HEK293 (cell line): ENCODE data around the gene NUCB1.
A peak's percentile ranks its signal among the peaks of the same experiment; 100 is the strongest.

Experiments
- CTCF ChIA-PET: fragments of 350-600 bp; formaldehyde crosslinking; extraction: SDS; loops from one replicate; lab custom pipeline; 2021; ENCODE audit warnings: antibody characterized with exemption; lab: Yijun Ruan, JAX
- POLR2A ChIA-PET: fragments of 300-600 bp; formaldehyde crosslinking; extraction: SDS; loops from one replicate; lab custom pipeline; 2020; ENCODE audit warnings: antibody characterized with exemption, inconsistent platforms; lab: Yijun Ruan, JAX
- H3K27ac ChIP-seq: fragments of 200-500 bp; sonication (Bioruptor generic); 2 replicates; pipeline ENCODE4 v1.5.1; 2014; ENCODE audit warnings: low read depth, low read length, control low read depth, inconsistent platforms; ENCODE audit errors: extremely low read depth
- H3K36me3 ChIP-seq, 2 experiments: fragments of 200-500 bp in 1 of 2; sonication (Bioruptor generic) in 1 of 2; 1 replicate in 1 of 2; 2 replicates in 1 of 2; pipeline ENCODE4 v1.5.1; 2014 to 2017; ENCODE audit warnings: inconsistent platforms in 2 of 2, low read length in 2 of 2; ENCODE audit not compliant: control insufficient read depth in 2 of 2, insufficient read depth in 1 of 2
- H3K4me1 ChIP-seq: fragments of 200-500 bp; sonication (Bioruptor generic); 2 replicates; pipeline ENCODE4 v1.5.1; 2014; ENCODE audit warnings: mild to moderate bottlenecking, low read length, inconsistent platforms; ENCODE audit not compliant: control insufficient read depth, insufficient read depth
- H3K4me3 ChIP-seq: 2 replicates; pipeline ENCODE4 v1.5.1; 2011; ENCODE audit warnings: low read depth, mild to moderate bottlenecking, control low read depth, low read length, moderate library complexity
- H3K9me3 ChIP-seq: fragments of 200-500 bp; sonication (Bioruptor generic); 2 replicates; pipeline ENCODE4 v1.5.1; 2014; ENCODE audit warnings: low read depth, low read length, inconsistent platforms; ENCODE audit not compliant: control insufficient read depth, insufficient read depth
- BCL11B ChIP-seq: fragments of 450-650 bp; formaldehyde crosslinking; IDR thresholded peaks from 2 replicates; pipeline ENCODE4 v1.5.1; 2016; ENCODE audit warnings: low read depth, missing biosample characterization, missing genetic modification characterization
- FEZF1 ChIP-seq: fragments of 450-650 bp; formaldehyde crosslinking; IDR thresholded peaks from 2 replicates; pipeline ENCODE4 v1.5.1; 2016; ENCODE audit warnings: missing biosample characterization, missing genetic modification characterization
- GFI1B ChIP-seq: fragments of 450-650 bp; formaldehyde crosslinking; IDR thresholded peaks from 2 replicates; pipeline ENCODE4 v1.5.1; 2016; ENCODE audit warnings: missing biosample characterization, missing genetic modification characterization
- GLI4 ChIP-seq: fragments of 450-650 bp; formaldehyde crosslinking; IDR thresholded peaks from 2 replicates; pipeline ENCODE4 v1.5.1; 2016; ENCODE audit warnings: missing biosample characterization, missing genetic modification characterization
- HOXA7 ChIP-seq: sonication (generic); formaldehyde crosslinking; IDR thresholded peaks from 2 replicates; pipeline ENCODE4 v1.8.1; 2022; ENCODE audit warnings: missing genetic modification reagents, borderline replicate concordance
- MYNN ChIP-seq: fragments of 450-650 bp; formaldehyde crosslinking; IDR thresholded peaks from 2 replicates; pipeline ENCODE4 v1.5.1; 2016; ENCODE audit warnings: missing biosample characterization, missing genetic modification characterization, borderline replicate concordance
- OSR2 ChIP-seq: fragments of 450-650 bp; formaldehyde crosslinking; IDR thresholded peaks from 2 replicates; pipeline ENCODE4 v1.5.1; 2016; ENCODE audit warnings: missing biosample characterization, missing genetic modification characterization
- PRDM1 ChIP-seq: fragments of 450-650 bp; formaldehyde crosslinking; IDR thresholded peaks from 2 replicates; pipeline ENCODE4; 2016; ENCODE audit warnings: missing biosample characterization, missing genetic modification characterization
- SP2 ChIP-seq: fragments of 450-650 bp; formaldehyde crosslinking; IDR thresholded peaks from 2 replicates; pipeline ENCODE4 v1.5.1; 2016; ENCODE audit warnings: missing biosample characterization, missing genetic modification characterization
- TCF7L2 ChIP-seq: IDR thresholded peaks from 2 replicates; pipeline ENCODE4 v1.6.1; 2011; ENCODE audit warnings: low read depth, mild to moderate bottlenecking, inconsistent platforms, low read length, moderate library complexity, borderline replicate concordance
- YY1 ChIP-seq: fragments of 450-650 bp; formaldehyde crosslinking; IDR thresholded peaks from 2 replicates; pipeline ENCODE4 v1.5.1; 2018; ENCODE audit warnings: missing biosample characterization, missing genetic modification characterization
- ZFP37 ChIP-seq: fragments of 450-650 bp; formaldehyde crosslinking; IDR thresholded peaks from 2 replicates; pipeline ENCODE4 v1.5.1; 2016; ENCODE audit warnings: missing biosample characterization, missing genetic modification characterization
- ZNF155 ChIP-seq: fragments of 450-650 bp; formaldehyde crosslinking; IDR thresholded peaks from 2 replicates; pipeline ENCODE4 v1.5.1; 2016; ENCODE audit warnings: missing biosample characterization, missing genetic modification characterization
- ZNF157 ChIP-seq: fragments of 450-650 bp; formaldehyde crosslinking; IDR thresholded peaks from 2 replicates; pipeline ENCODE4 v1.5.1; 2016; ENCODE audit warnings: missing biosample characterization, missing genetic modification characterization
- ZNF175 ChIP-seq: fragments of 450-650 bp; formaldehyde crosslinking; IDR thresholded peaks from 2 replicates; pipeline ENCODE4 v1.5.1; 2016; ENCODE audit warnings: missing biosample characterization, missing genetic modification characterization
- ZNF266 ChIP-seq: fragments of 450-650 bp; formaldehyde crosslinking; IDR thresholded peaks from 2 replicates; pipeline ENCODE4 v1.5.1; 2016; ENCODE audit warnings: missing biosample characterization, missing genetic modification characterization, low read depth
- ZNF350 ChIP-seq: fragments of 450-650 bp; formaldehyde crosslinking; IDR thresholded peaks from 2 replicates; pipeline ENCODE4 v1.5.0; 2017; ENCODE audit warnings: missing biosample characterization, mild to moderate bottlenecking, missing genetic modification characterization
- ZNF473 ChIP-seq: fragments of 450-650 bp; formaldehyde crosslinking; IDR thresholded peaks from 2 replicates; pipeline ENCODE4 v1.5.1; 2017; ENCODE audit warnings: missing biosample characterization, missing genetic modification characterization
- ZNF501 ChIP-seq: fragments of 450-650 bp; formaldehyde crosslinking; IDR thresholded peaks from 2 replicates; pipeline ENCODE4 v1.5.1; 2016; ENCODE audit warnings: missing biosample characterization, missing genetic modification characterization
- ZNF514 ChIP-seq: fragments of 450-650 bp; formaldehyde crosslinking; IDR thresholded peaks from 2 replicates; pipeline ENCODE4 v1.5.1; 2016; ENCODE audit warnings: missing biosample characterization, missing genetic modification characterization
- ZNF560 ChIP-seq: fragments of 450-650 bp; formaldehyde crosslinking; IDR thresholded peaks from 2 replicates; pipeline ENCODE4 v1.5.1; 2017; ENCODE audit warnings: missing biosample characterization, missing genetic modification characterization, borderline replicate concordance
- ZNF561 ChIP-seq: fragments of 450-650 bp; IDR thresholded peaks from 2 replicates; pipeline ENCODE4 v1.5.1; 2018; ENCODE audit warnings: missing biosample characterization, missing genetic modification characterization, borderline replicate concordance
- ZNF623 ChIP-seq: fragments of 450-650 bp; formaldehyde crosslinking; IDR thresholded peaks from 2 replicates; pipeline ENCODE4 v1.5.1; 2016; ENCODE audit warnings: missing biosample characterization, missing genetic modification characterization
- ZNF624 ChIP-seq: fragments of 450-650 bp; formaldehyde crosslinking; IDR thresholded peaks from 2 replicates; pipeline ENCODE4 v1.5.1; 2017; ENCODE audit warnings: missing biosample characterization, missing genetic modification characterization
- ZNF660 ChIP-seq: fragments of 450-650 bp; IDR thresholded peaks from 2 replicates; pipeline ENCODE4 v1.5.1; 2018; ENCODE audit warnings: missing biosample characterization, mild to moderate bottlenecking, missing genetic modification characterization
- ZNF677 ChIP-seq: fragments of 450-650 bp; IDR thresholded peaks from 2 replicates; pipeline ENCODE4 v1.5.0; 2018; ENCODE audit warnings: missing biosample characterization, mild to moderate bottlenecking, missing genetic modification characterization, moderate library complexity
- ZNF768 ChIP-seq: fragments of 450-650 bp; formaldehyde crosslinking; IDR thresholded peaks from 2 replicates; pipeline ENCODE4 v1.5.1; 2018; ENCODE audit warnings: missing biosample characterization, mild to moderate bottlenecking, missing genetic modification characterization
- TF ChIP-seq, protein P1 (sequence below): fragments of 450-650 bp; IDR thresholded peaks from 2 replicates; pipeline ENCODE4 v1.5.1; 2018; ENCODE audit warnings: missing biosample characterization, missing genetic modification characterization
- TF ChIP-seq, protein P2 (sequence below): fragments of 450-650 bp; formaldehyde crosslinking; IDR thresholded peaks from 2 replicates; pipeline ENCODE4 v1.5.1; 2016; ENCODE audit warnings: missing biosample characterization, missing genetic modification characterization
- TF ChIP-seq, protein P3 (sequence below): fragments of 450-650 bp; formaldehyde crosslinking; IDR thresholded peaks from 2 replicates; pipeline ENCODE4 v1.5.1; 2016; ENCODE audit warnings: missing biosample characterization, missing genetic modification characterization

Gene NUCB1

DNA sequence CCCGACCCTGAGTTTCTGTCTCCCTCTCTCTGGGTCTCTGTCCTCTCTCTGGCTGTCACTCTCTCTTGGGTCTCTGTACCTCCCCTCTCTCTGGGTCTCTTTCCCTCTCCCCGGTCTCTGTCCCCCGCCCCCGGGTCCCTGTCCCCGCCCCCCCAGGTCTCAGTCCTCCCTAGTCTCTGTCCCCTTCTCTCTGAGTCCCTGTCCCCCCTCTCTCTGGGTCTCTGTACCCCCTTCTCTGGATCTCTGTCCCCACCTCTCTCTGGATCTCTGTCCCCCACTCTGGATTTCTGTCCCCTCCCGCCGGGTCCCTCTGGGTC, 62.7 kb downstream of the NUCB1 start:
- Histone ChIP-seq H3K4me1 (peaks cover 20% of the 10 kb centered on the region), H3K36me3 (peaks cover 9 to 38% of the 10 kb centered on the region in 2 experiments; a peak in 2 of 3 replicates), H3K4me3 (no peak overlapping the region), H3K9me3 (no peaks in the 10 kb centered on the region), H3K27ac (no peak overlapping the region; the same call in 1 of the 2 replicates)
- TF ChIP-seq ZNF514 (tag by site-specific recombination): no peak
- TF ChIP-seq, protein P1, sequence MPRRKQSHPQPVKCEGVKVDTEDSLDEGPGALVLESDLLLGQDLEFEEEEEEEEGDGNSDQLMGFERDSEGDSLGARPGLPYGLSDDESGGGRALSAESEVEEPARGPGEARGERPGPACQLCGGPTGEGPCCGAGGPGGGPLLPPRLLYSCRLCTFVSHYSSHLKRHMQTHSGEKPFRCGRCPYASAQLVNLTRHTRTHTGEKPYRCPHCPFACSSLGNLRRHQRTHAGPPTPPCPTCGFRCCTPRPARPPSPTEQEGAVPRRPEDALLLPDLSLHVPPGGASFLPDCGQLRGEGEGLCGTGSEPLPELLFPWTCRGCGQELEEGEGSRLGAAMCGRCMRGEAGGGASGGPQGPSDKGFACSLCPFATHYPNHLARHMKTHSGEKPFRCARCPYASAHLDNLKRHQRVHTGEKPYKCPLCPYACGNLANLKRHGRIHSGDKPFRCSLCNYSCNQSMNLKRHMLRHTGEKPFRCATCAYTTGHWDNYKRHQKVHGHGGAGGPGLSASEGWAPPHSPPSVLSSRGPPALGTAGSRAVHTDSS (tag by site-specific recombination): no peak
- TF ChIP-seq ZNF768: no peak
- no peak for TF ChIP-seq SP2 (tag by site-specific recombination)
- TF ChIP-seq GLI4: no peak
- TF ChIP-seq MYNN: no peak
- TF ChIP-seq PRDM1 (tag by site-specific recombination): no peak
- TF ChIP-seq, protein P2, sequence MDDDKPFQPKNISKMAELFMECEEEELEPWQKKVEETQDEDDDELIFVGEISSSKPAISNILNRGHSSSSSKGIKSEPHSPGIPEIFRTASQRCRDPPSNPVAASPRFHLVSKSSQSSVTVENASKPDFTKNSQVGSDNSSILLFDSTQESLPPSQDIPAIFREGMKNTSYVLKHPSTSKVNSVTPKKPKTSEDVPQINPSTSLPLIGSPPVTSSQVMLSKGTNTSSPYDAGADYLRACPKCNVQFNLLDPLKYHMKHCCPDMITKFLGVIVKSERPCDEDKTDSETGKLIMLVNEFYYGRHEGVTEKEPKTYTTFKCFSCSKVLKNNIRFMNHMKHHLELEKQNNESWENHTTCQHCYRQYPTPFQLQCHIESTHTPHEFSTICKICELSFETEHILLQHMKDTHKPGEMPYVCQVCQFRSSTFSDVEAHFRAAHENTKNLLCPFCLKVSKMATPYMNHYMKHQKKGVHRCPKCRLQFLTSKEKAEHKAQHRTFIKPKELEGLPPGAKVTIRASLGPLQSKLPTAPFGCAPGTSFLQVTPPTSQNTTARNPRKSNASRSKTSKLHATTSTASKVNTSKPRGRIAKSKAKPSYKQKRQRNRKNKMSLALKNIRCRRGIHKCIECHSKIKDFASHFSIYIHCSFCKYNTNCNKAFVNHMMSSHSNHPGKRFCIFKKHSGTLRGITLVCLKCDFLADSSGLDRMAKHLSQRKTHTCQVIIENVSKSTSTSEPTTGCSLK (tag by site-specific recombination): no peak
- no peak for TF ChIP-seq TCF7L2
- no peak for TF ChIP-seq HOXA7 (CRISPR knock-in tag)
- no peak for TF ChIP-seq OSR2 (tag by site-specific recombination)
- no peak for TF ChIP-seq GFI1B
- no peak for TF ChIP-seq ZNF624 (tag by site-specific recombination)
- TF ChIP-seq ZFP37 (tag by site-specific recombination): no peak
- no peak for TF ChIP-seq ZNF623
- ChIA-PET CTCF (interaction anchor here (1.7 kb wide), 1 partner anchor 20 kb away, joined by 10 read pairs; no protein-coding TSS in a partner anchor), POLR2A (interaction anchor here (1.3 to 2.7 kb wide), 4 partner anchors 8 to 91 kb away, joined by 5 to 16 read pairs (median 6); partner anchors contain the start of genes NUCB1 and PPP1R15A)

DNA sequence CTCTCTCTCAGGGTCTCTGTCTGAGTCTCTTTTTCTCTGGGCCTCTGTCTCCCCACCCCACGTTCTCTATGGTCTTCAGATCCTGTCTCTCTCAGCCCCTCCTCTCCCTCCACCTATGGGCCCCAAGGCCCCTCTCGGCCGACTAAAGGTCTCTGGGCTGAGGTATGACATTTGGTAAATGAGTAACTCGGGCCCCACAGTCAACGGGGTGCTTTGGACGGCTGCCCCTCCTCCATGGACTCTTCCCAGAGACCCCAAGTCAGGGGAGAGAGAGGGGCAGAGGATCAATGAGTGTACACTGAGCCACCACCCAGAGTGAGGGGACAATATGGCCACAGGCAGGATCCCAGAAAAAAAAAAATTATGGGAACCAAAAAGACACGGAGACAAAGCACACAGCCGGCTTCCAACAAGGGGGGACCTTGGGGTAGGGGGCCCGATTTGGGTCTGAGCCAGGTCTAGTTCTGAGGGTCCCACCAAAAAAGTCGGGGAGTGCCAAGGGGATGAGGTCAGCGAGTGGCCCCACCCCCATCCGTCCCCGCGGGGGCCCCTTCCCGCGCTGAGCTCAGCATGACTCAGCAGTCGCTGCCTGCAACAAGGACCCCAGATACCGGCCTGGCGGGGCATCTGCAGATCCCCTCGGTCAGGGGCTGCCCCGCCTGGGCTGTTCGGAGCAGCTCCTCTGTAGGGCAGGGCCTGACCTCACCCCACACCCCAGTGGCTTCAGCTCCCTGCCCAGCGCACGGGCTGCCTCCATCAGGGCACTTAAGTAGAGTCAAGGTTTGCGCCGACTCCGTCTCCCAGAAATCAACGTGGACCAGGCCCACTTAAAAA, 63.5 kb downstream of the NUCB1 start:
- Histone ChIP-seq H3K36me3 (peaks cover 2 to 40% of the 10 kb centered on the region in 2 experiments; a peak in 2 of 3 replicates), H3K4me1 (peaks cover 20% of the 10 kb centered on the region), H3K9me3 (no peaks in the 10 kb centered on the region), H3K27ac (peak overlapping the region; percentile 82), H3K4me3 (no peak overlapping the region)
- POLR2A ChIA-PET: interaction anchor here (0.5 to 3.2 kb wide), 9 partner anchors 9 to 471 kb away, joined by 3 to 16 read pairs (median 5); partner anchors contain the start of genes BAX, GYS1, NUCB1 and PPP1R15A
- CTCF ChIA-PET: interaction anchor here (0.6 to 1.4 kb wide), 5 partner anchors 30 to 123 kb away, joined by 3 to 5 read pairs (median 4); partner anchors contain the start of genes GYS1 and RUVBL2
- TF ChIP-seq ZNF473 (no peak), ZNF350 (tag by site-specific recombination) (no peak), ZNF266 (tag by site-specific recombination) (no peak), ZNF155 (tag by site-specific recombination) (no peak), ZNF157 (tag by site-specific recombination) (no peak), ZNF175 (no peak), PRDM1 (tag by site-specific recombination) (no peak), FEZF1 (tag by site-specific recombination) (0 out of 2 replicates have a peak, but pooled peaks have one; percentile 34), ZFP37 (tag by site-specific recombination) (peak; percentile 87), ZNF677 (tag by site-specific recombination) (no peak), BCL11B (tag by site-specific recombination) (peak; percentile 85), ZNF561 (tag by site-specific recombination) (no peak), ZNF560 (tag by site-specific recombination) (no peak), YY1 (tag by site-specific recombination) (no peak), MYNN (no peak), ZNF501 (tag by site-specific recombination) (peak; percentile 66; the same call in 1 of the 2 replicates), ZNF660 (tag by site-specific recombination) (no peak; the same call in none of the 2 replicates)
- TF ChIP-seq, protein P3, sequence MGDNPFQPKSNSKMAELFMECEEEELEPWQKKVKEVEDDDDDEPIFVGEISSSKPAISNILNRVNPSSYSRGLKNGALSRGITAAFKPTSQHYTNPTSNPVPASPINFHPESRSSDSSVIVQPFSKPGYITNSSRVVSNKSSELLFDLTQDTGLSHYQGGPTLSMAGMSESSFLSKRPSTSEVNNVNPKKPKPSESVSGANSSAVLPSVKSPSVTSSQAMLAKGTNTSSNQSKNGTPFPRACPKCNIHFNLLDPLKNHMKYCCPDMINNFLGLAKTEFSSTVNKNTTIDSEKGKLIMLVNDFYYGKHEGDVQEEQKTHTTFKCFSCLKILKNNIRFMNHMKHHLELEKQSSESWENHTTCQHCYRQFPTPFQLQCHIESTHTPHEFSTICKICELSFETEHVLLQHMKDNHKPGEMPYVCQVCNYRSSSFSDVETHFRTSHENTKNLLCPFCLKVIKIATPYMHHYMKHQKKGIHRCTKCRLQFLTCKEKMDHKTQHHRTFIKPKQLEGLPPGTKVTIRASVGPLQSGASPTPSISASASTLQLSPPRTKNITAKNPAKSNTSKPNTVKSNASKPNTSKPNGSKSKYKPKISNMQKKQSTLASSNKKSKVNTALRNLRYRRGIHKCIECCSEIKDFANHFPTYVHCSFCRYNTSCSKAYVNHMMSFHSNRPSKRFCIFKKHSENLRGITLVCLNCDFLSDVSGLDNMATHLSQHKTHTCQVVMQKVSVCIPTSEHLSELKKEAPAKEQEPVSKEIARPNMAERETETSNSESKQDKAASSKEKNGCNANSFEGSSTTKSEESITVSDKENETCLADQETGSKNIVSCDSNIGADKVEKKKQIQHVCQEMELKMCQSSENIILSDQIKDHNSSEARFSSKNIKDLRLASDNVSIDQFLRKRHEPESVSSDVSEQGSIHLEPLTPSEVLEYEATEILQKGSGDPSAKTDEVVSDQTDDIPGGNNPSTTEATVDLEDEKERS (tag by site-specific recombination): peak; percentile 7; the same call in 1 of the 2 replicates
